Hepatocyte (in vitro differentiated cells): ENCODE data around the gene C2CD3. TPM values are rescaled to one million over a fixed set of nuclear protein-coding genes. Genes with fewer than 3 reads are reported as not detected.

Experiments
- DNase-seq: peaks from one replicate; pipeline ENCODE4 v3.0.0-alpha.2; 2016; ENCODE audit warnings: low spot score
- H2AFZ ChIP-seq: fragments of 200-600 bp; sonication (generic); 2 replicates; pipeline ENCODE4 v1.6.0; 2016; ENCODE audit warnings: antibody characterized with exemption, mild to moderate bottlenecking
- H3K27ac ChIP-seq: fragments of 200-600 bp; sonication (generic); 2 replicates; pipeline ENCODE4 v1.5.1; 2016; ENCODE audit warnings: mild to moderate bottlenecking
- H3K27me3 ChIP-seq: fragments of 200-600 bp; sonication (generic); 2 replicates; pipeline ENCODE4 v1.6.1; 2016
- H3K36me3 ChIP-seq: fragments of 200-600 bp; sonication (generic); replicated peaks from 2 replicates; pipeline ENCODE4 v1.5.1; 2016; ENCODE audit warnings: low read depth; ENCODE audit not compliant: insufficient read depth
- H3K4me1 ChIP-seq: fragments of 200-600 bp; sonication (generic); 2 replicates; pipeline ENCODE4 v1.5.1; 2016; ENCODE audit warnings: mild to moderate bottlenecking, moderate library complexity; ENCODE audit not compliant: insufficient read depth
- H3K4me2 ChIP-seq: fragments of 200-600 bp; sonication (generic); 2 replicates; pipeline ENCODE4 v1.6.0; 2016
- H3K4me3 ChIP-seq: fragments of 200-600 bp; sonication (generic); 2 replicates; pipeline ENCODE4 v1.5.1; 2016; ENCODE audit warnings: mild to moderate bottlenecking
- H3K79me2 ChIP-seq: fragments of 200-600 bp; sonication (generic); 2 replicates; pipeline ENCODE4 v1.6.0; 2017; ENCODE audit warnings: mild to moderate bottlenecking
- H3K9me2 ChIP-seq: fragments of 200-600 bp; sonication (generic); replicated peaks from 2 replicates; pipeline ENCODE4 v1.6.0; 2017; ENCODE audit warnings: mild to moderate bottlenecking; ENCODE audit not compliant: insufficient read depth
- H3K9me3 ChIP-seq: fragments of 200-600 bp; sonication (generic); 2 replicates; pipeline ENCODE4 v1.5.1; 2016; ENCODE audit warnings: low read depth, mild to moderate bottlenecking
- H4K20me1 ChIP-seq: fragments of 200-600 bp; sonication (generic); 2 replicates; pipeline ENCODE4 v1.6.0; 2016; ENCODE audit warnings: mild to moderate bottlenecking; ENCODE audit not compliant: insufficient read depth, poor library complexity, severe bottlenecking
- EZH2 ChIP-seq: fragments of 200-600 bp; sonication (generic); IDR thresholded peaks from 2 replicates; pipeline ENCODE4 v1.6.1; 2016; ENCODE audit warnings: antibody characterized with exemption, mild to moderate bottlenecking, borderline replicate concordance
- EZH2phosphoT487 ChIP-seq: fragments of 200-600 bp; sonication (generic); IDR thresholded peaks from one replicate; pipeline ENCODE4 v1.6.1; 2018; ENCODE audit warnings: antibody characterized with exemption, mild to moderate bottlenecking, low read depth, moderate library complexity; ENCODE audit not compliant: unreplicated experiment, severe bottlenecking
- WGBS: methylation state at CpG from one replicate; pipeline ENCODE4 v1.1.6; 2016; ENCODE audit warnings: low lambda C conversion rate; ENCODE audit errors: missing lambda C conversion rate; 5-methylcytosine and 5-hydroxymethylcytosine counted together
- polyA plus RNA-seq: library from polyadenylated mRNA; unstranded; fragments of >200 nt; fragmentation: Nextera tagmentation; extraction: Ambion mirVana; gene quantifications from 2 replicates; pipeline ENCODE4 v1.2.1, GENCODE V29; 2016
- total RNA-seq: library from RNA; depleted of rRNA; stranded (reverse); fragments of >200 nt; gene quantifications from 2 replicates; pipeline ENCODE4 v1.2.3, GENCODE V29; 2014
- TF ChIP-seq, protein P1 (sequence below): fragments of 200-600 bp; sonication (generic); IDR thresholded peaks from 2 replicates; pipeline ENCODE4 v1.5.1; 2016; ENCODE audit warnings: antibody characterized with exemption, mild to moderate bottlenecking; ENCODE audit not compliant: poor library complexity

C2CD3 gene
- total and polyA plus RNA-seq, 2 experiments from 2014 or later: 9.8 to 16.3 TPM

DNA sequence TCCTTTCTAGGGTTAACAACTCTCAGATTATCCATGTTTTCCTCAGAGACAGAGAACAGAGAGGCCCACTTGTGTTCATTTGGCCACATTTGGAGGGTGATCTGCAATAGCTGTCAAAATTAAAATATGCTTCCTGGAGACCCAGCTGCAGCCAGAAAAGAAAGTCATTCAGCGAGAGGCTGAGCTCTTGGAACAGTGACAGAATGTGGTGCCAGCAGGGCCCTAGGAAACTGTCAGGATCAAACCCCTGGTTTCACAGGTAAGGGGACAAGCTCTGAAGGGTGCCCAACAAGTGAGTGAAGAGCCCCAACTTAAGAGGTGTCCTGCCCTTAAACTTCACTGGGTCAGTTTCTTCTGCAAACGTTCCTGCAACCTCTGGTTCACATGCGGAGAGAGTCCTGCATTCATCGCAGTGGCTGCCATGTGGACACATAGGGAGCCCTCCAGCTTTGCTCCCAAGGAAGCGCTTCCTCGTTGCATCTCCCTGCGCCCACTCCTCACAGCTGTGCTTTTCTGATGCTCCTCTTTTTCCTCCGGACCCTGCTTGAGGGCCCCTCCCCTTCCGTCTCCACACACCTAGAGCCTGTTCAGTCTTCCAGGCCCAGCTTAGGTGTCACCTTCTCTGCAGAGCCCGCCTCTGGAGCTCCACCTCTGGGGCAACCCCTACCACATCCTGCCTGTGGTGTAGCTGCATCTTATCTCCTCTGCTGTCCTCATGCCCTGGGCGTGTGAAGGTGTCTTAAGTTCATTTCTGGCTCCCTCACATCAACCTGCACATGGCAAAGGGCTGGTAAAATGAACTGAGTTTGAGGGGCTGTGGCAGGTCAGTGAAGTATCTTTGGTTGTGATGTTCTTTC is 165.8 kb downstream of the C2CD3 start:
- no peaks in the 10 kb centered on the region for H4K20me1 ChIP-seq
- no peak overlapping the region for H3K27ac ChIP-seq
- no peak for TF ChIP-seq EZH2
- TF ChIP-seq, protein P1, sequence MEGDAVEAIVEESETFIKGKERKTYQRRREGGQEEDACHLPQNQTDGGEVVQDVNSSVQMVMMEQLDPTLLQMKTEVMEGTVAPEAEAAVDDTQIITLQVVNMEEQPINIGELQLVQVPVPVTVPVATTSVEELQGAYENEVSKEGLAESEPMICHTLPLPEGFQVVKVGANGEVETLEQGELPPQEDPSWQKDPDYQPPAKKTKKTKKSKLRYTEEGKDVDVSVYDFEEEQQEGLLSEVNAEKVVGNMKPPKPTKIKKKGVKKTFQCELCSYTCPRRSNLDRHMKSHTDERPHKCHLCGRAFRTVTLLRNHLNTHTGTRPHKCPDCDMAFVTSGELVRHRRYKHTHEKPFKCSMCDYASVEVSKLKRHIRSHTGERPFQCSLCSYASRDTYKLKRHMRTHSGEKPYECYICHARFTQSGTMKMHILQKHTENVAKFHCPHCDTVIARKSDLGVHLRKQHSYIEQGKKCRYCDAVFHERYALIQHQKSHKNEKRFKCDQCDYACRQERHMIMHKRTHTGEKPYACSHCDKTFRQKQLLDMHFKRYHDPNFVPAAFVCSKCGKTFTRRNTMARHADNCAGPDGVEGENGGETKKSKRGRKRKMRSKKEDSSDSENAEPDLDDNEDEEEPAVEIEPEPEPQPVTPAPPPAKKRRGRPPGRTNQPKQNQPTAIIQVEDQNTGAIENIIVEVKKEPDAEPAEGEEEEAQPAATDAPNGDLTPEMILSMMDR: no peak
- no peak for TF ChIP-seq EZH2phosphoT487
- H2AFZ ChIP-seq: no peak overlapping the region
- no peaks in the 10 kb centered on the region for H3K4me1 ChIP-seq
- DNase-seq: no peak
- H3K36me3 ChIP-seq: no peaks in the 10 kb centered on the region
- H3K79me2 ChIP-seq: no peaks in the 10 kb centered on the region
- H3K9me2 ChIP-seq: no peaks in the 10 kb centered on the region
- WGBS: 85% methylated on average over 11 of the region's 11 CpGs
- H3K27me3 ChIP-seq: no peaks in the 10 kb centered on the region
- no peak overlapping the region for H3K4me3 ChIP-seq
- no peak overlapping the region for H3K4me2 ChIP-seq
- H3K9me3 ChIP-seq: no peaks in the 10 kb centered on the region

DNA sequence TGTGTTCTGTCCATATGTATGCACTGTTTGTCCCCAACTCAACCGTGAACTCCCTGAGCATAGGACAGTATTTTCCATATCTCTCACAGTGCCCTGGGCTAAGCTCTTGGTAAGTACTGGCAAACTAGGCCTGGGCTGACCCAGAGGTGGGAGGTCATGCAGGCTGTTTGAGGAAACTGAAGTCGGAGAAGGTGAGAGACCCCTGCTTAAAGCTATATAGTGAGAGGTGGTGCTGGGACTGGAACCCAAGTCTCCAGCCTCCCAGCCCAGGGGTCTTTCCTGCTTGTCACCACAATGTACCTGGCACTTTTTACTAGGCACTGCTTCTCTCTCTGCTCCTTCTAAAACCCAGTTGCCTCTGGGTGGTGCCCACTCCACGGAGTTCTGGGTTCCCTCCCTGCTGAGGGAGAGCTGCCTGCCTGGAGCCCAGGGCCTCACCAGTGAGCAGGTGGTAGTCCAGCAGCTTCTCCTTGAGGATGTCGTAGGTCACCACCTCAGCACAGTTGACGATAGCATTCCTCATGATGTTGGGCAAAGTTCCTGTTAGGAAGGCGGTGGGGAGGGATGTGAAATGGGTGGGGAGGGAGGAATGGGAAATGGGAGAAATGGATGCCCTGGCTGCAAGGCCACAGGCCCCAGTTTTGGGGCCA is 166.6 kb downstream of the C2CD3 start:
- H3K27me3 ChIP-seq: no peaks in the 10 kb centered on the region
- H3K27ac ChIP-seq: no peak overlapping the region
- WGBS: 93% methylated on average over 6 of the region's 6 CpGs
- H3K4me1 ChIP-seq: no peaks in the 10 kb centered on the region
- no peak overlapping the region for H3K4me2 ChIP-seq
- H3K79me2 ChIP-seq: no peaks in the 10 kb centered on the region
- no peak for DNase-seq
- no peaks in the 10 kb centered on the region for H4K20me1 ChIP-seq
- H2AFZ ChIP-seq: no peak overlapping the region
- no peak overlapping the region for H3K4me3 ChIP-seq
- TF ChIP-seq EZH2phosphoT487 (no peak), EZH2 (no peak)
- TF ChIP-seq, protein P1: no peak
- no peaks in the 10 kb centered on the region for H3K9me3 ChIP-seq
- no peaks in the 10 kb centered on the region for H3K36me3 ChIP-seq
- no peaks in the 10 kb centered on the region for H3K9me2 ChIP-seq

DNA sequence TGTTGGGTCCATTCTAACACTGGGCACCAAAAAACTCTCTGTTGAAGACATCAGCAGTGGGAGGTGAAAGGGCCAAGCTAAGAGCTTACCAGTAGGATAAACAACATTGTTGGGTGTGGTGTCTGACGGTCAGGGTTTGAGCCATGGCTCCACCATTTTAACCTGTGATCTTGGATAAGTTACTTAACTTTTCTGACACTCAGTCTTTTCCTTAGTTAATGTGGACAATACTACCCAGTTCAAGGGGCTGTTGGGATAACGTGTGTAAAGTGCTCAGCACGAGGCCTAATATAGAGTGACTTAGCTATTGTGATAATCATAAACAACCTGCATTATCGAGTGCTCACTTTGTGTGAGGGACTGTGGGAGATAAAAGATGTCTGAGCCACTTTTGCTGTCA is 168.0 kb downstream of the C2CD3 start:
- no peaks in the 10 kb centered on the region for H3K36me3 ChIP-seq
- H3K9me3 ChIP-seq: no peaks in the 10 kb centered on the region
- H4K20me1 ChIP-seq: no peaks in the 10 kb centered on the region
- H3K4me3 ChIP-seq: no peak overlapping the region
- H3K27me3 ChIP-seq: no peaks in the 10 kb centered on the region
- no peak for TF ChIP-seq EZH2phosphoT487
- no peak for TF ChIP-seq EZH2
- TF ChIP-seq, protein P1: no peak
- no peak overlapping the region for H3K27ac ChIP-seq
- no peaks in the 10 kb centered on the region for H3K9me2 ChIP-seq
- no peaks in the 10 kb centered on the region for H3K79me2 ChIP-seq
- no peak overlapping the region for H2AFZ ChIP-seq
- no peak overlapping the region for H3K4me2 ChIP-seq
- DNase-seq: no peak
- H3K4me1 ChIP-seq: no peaks in the 10 kb centered on the region
- 98% methylated on average over 4 of the region's 4 CpGs for WGBS
